Natural killer cell (primary cell): Measurements from ENCODE around the gene ZBTB7B. TPM values are rescaled to one million over a fixed set of nuclear protein-coding genes. Genes with fewer than 3 reads are reported as not detected.

Source experiments
- ATAC-seq, 3 donors: fragments of 150-1000 bp in 2 of 3; fragments of 200-7000 bp in 1 of 3; cut with Tn5 transposase; 1 replicate in 1 of 3; 2 replicates in 2 of 3; pipeline ENCODE4 v1.10.0; 2021; ENCODE audit warnings: mild to moderate bottlenecking in 2 of 3, moderate library complexity in 2 of 3
- DNase-seq, 2 donors: peaks; one replicate each; pipeline versions ENCODE4 v3.0.0 to v3.0.0-alpha.2; 2013 to 2021; ENCODE audit warnings: mixed read lengths in 1 of 2
- H3K27ac ChIP-seq: one replicate; pipeline ENCODE4 v1.5.1; 2013; ENCODE audit warnings: mild to moderate bottlenecking, low read length
- H3K27me3 ChIP-seq: one replicate; pipeline ENCODE4 v1.6.1; 2013; ENCODE audit warnings: low read length; ENCODE audit not compliant: control insufficient read depth, insufficient read depth
- H3K36me3 ChIP-seq: one replicate; pipeline ENCODE4 v1.6.1; 2013; ENCODE audit warnings: low read length; ENCODE audit not compliant: control insufficient read depth, insufficient read depth
- H3K4me1 ChIP-seq: one replicate; pipeline ENCODE4 v1.6.1; 2013; ENCODE audit warnings: low read length; ENCODE audit not compliant: control insufficient read depth, insufficient read depth
- H3K4me3 ChIP-seq: one replicate; pipeline ENCODE4 v1.5.1; 2013; ENCODE audit warnings: low read length
- H3K9me3 ChIP-seq: one replicate; pipeline ENCODE4 v1.6.1; 2013; ENCODE audit warnings: low read length; ENCODE audit not compliant: control insufficient read depth, insufficient read depth
- H3K27ac Mint-ChIP-seq, 2 donors: one replicate each; pipeline ENCODE4 v1.8.0; 2022; ENCODE audit warnings: mild to moderate bottlenecking in 2 of 2, mixed read lengths in 2 of 2, moderate library complexity in 1 of 2
- H3K27me3 Mint-ChIP-seq, 2 donors: one replicate each; pipeline ENCODE4 v1.8.0; 2022; ENCODE audit warnings: low read depth in 2 of 2, mixed read lengths in 2 of 2
- H3K36me3 Mint-ChIP-seq: one replicate; pipeline ENCODE4 v1.8.0; 2022; ENCODE audit warnings: mixed read lengths
- H3K4me1 Mint-ChIP-seq, 2 donors: one replicate each; pipeline ENCODE4 v1.8.0; 2022; ENCODE audit warnings: mixed read lengths in 2 of 2
- H3K4me3 Mint-ChIP-seq: one replicate; pipeline ENCODE4 v1.8.0; 2022; ENCODE audit warnings: mild to moderate bottlenecking, moderate library complexity, mixed read lengths
- H3K9me3 Mint-ChIP-seq, 2 donors: one replicate each; pipeline ENCODE4 v1.8.0; 2022; ENCODE audit warnings: mixed read lengths in 2 of 2
- CTCF ChIP-seq: fragments of 200-600 bp; IDR thresholded peaks from one replicate; pipeline ENCODE4 v1.8.0; 2022; ENCODE audit warnings: antibody characterized with exemption
- WGBS: methylation state at CpG from one replicate; pipeline ENCODE4 v1.1.7; 2013; ENCODE audit warnings: missing lambda C conversion rate; ENCODE audit not compliant: insufficient coverage; 5-methylcytosine and 5-hydroxymethylcytosine counted together
- intact Hi-C: fragments of 100-400 bp; cut with micrococcal nuclease; formaldehyde crosslinking; loops from one replicate; pipeline ENCODE4 v1.14.2; 2022
- total RNA-seq, 4 donors: library from RNA; stranded (reverse); fragments of 120-200 nt in 1 of 4; gene quantifications; one replicate each; pipeline versions ENCODE4 v1.2.3 to v1.2.4, GENCODE V29; 2013 to 2022

The ZBTB7B gene
- total RNA-seq, 3 donors from 2014 or later (not counting 1 experiment from before 2014, with no cell fraction given), result 61.2 to 75.4 (median 63.3) TPM

GRCh38 chr1:154959426-154959780, 43.2 kb upstream of the ZBTB7B start:
- Mint-ChIP-seq H3K27ac (peak overlapping the region in 1 of 2 donors; percentile 88), H3K4me3 (no peak overlapping the region), H3K27me3 (no peaks in the 10 kb centered on the region), H3K4me1 (peaks cover 41 to 47% of the 10 kb centered on the region in 2 donors), H3K36me3 (no peaks in the 10 kb centered on the region), H3K9me3 (no peaks in the 10 kb centered on the region)
- H3K4me1 ChIP-seq, result peaks cover 41% of the 10 kb centered on the region
- 98% methylated on average over 7 of the region's 7 CpGs for WGBS
- DNase-seq (no peak), ATAC-seq (no peak)
- no peak overlapping the region for H3K27ac ChIP-seq
- H3K27me3 ChIP-seq, result no peaks in the 10 kb centered on the region
- H3K36me3 ChIP-seq, result peaks cover 25% of the 10 kb centered on the region
- no peak for TF ChIP-seq CTCF
- intact Hi-C loops, result loop anchor here (5.0 kb wide), 1 partner anchor 93 kb away; the partner anchor contains the start of gene ADAM15
- H3K4me3 ChIP-seq, result no peak overlapping the region
- H3K9me3 ChIP-seq, result no peaks in the 10 kb centered on the region

- Histone ChIP-seq H3K4me3 (peak overlapping the region; percentile 65), H3K27ac (peak overlapping the region; percentile 93), H3K9me3 (no peaks in the 10 kb centered on the region), H3K36me3 (peaks cover 33% of the 10 kb centered on the region), H3K27me3 (no peaks in the 10 kb centered on the region), H3K4me1 (peaks cover 29% of the 10 kb centered on the region)
- Mint-ChIP-seq H3K4me1 (peaks cover 29 to 37% of the 10 kb centered on the region in 2 donors), H3K9me3 (no peaks in the 10 kb centered on the region), H3K27me3 (no peaks in the 10 kb centered on the region), H3K27ac (peak overlapping the region; percentile 88), H3K4me3 (peak overlapping the region; percentile 91), H3K36me3 (no peaks in the 10 kb centered on the region)
- TF ChIP-seq CTCF, result no peak
- intact Hi-C loops, result loop anchor here (2.0 kb wide), 1 partner anchor 38 kb away; no protein-coding TSS in a partner anchor
- peak in 1 of 2 donors; percentile 41 for DNase-seq
- 10% methylated on average over 8 of the region's 10 CpGs for WGBS
- no peak for ATAC-seq
Observed at GRCh38 chr1:154960446-154961136, 42.0 kb upstream of the ZBTB7B start.

- peak; percentile 76 for TF ChIP-seq CTCF
- Histone ChIP-seq H3K27ac (peak within 1 kb of the TSS; percentile 93), H3K27me3 (no peaks in the 10 kb centered on the region), H3K36me3 (peaks cover 41% of the 10 kb centered on the region), H3K4me3 (peak within 1 kb of the TSS; percentile 65), H3K4me1 (peaks cover 24% of the 10 kb centered on the region), H3K9me3 (no peaks in the 10 kb centered on the region)
- Mint-ChIP-seq H3K9me3 (no peaks in the 10 kb centered on the region), H3K4me1 (peaks cover 20 to 31% of the 10 kb centered on the region in 2 donors), H3K36me3 (no peaks in the 10 kb centered on the region), H3K27ac (peak within 1 kb of the TSS; percentile 88), H3K4me3 (peak within 1 kb of the TSS; percentile 91), H3K27me3 (no peaks in the 10 kb centered on the region)
- DNase-seq, result peak; percentile 79 to 89
- under 1% methylated on average over 93 of the region's 93 CpGs for WGBS
- intact Hi-C loops, result loop anchor here (1.0 to 2.0 kb wide), 2 partner anchors 37 to 56 kb away; no protein-coding TSS in a partner anchor
- ATAC-seq, result peak; percentile 82 to 90 (median 84)
Observed at GRCh38 chr1:154961207-154962155, 41.1 kb upstream of the ZBTB7B start, which contains the start of gene PYGO2. PYGO2 (minus strand) TSS chr1:154961782; CDS start chr1:154961576, 206 bp downstream.
